Loucy (cell line): Measurements from ENCODE around the gene TCEAL1.

ENCODE experiments used
- H2AFZ ChIP-seq: fragments of 200-600 bp; sonication (generic); 2 replicates; pipeline ENCODE4 v1.6.0; 2016; ENCODE audit warnings: antibody characterized with exemption, mild to moderate bottlenecking, low read length, moderate library complexity
- H3F3A ChIP-seq: fragments of 200-600 bp; 2 replicates; pipeline ENCODE4 v1.6.0; 2016; ENCODE audit warnings: antibody characterized with exemption, low read depth, mild to moderate bottlenecking
- H3K27me3 ChIP-seq: fragments of 200-600 bp; sonication (generic); 2 replicates; pipeline ENCODE4 v1.6.1; 2014; ENCODE audit warnings: low read length, mild to moderate bottlenecking; ENCODE audit not compliant: insufficient read depth, poor library complexity, severe bottlenecking
- H3K36me3 ChIP-seq: fragments of 200-600 bp; sonication (generic); 2 replicates; pipeline ENCODE4 v1.6.1; 2016; ENCODE audit warnings: low read length; ENCODE audit not compliant: insufficient read depth
- H3K4me1 ChIP-seq: fragments of 200-600 bp; sonication (generic); 2 replicates; pipeline ENCODE4 v1.5.1; 2014; ENCODE audit warnings: low read length, mild to moderate bottlenecking; ENCODE audit not compliant: insufficient read depth, poor library complexity, severe bottlenecking
- H3K4me2 ChIP-seq: fragments of 200-600 bp; sonication (generic); 2 replicates; pipeline ENCODE4 v1.6.0; 2014; ENCODE audit warnings: antibody characterized with exemption, low read length, low read depth, mild to moderate bottlenecking; ENCODE audit not compliant: poor library complexity, severe bottlenecking
- H3K4me3 ChIP-seq: fragments of 200-600 bp; sonication (generic); 2 replicates; pipeline ENCODE4 v1.5.1; 2014; ENCODE audit warnings: low read length, mild to moderate bottlenecking, mixed read lengths; ENCODE audit not compliant: poor library complexity, severe bottlenecking
- H3K79me2 ChIP-seq: fragments of 200-600 bp; sonication (generic); 2 replicates; pipeline ENCODE4 v1.6.1; 2014; ENCODE audit warnings: low read length; ENCODE audit not compliant: insufficient read depth
- H3K9ac ChIP-seq: fragments of 200-600 bp; sonication (generic); 2 replicates; pipeline ENCODE4 v1.6.0; 2014; ENCODE audit warnings: mild to moderate bottlenecking, low read depth, low read length, moderate library complexity; ENCODE audit not compliant: poor library complexity, severe bottlenecking
- H3K9me2 ChIP-seq: fragments of 200-600 bp; sonication (generic); replicated peaks from 2 replicates; pipeline ENCODE4 v1.6.1; 2016; ENCODE audit warnings: low read depth, low read length, mixed read lengths
- H3K9me3 ChIP-seq: fragments of 200-600 bp; sonication (generic); 2 replicates; pipeline ENCODE4 v1.6.1; 2014; ENCODE audit warnings: mild to moderate bottlenecking, antibody characterized with exemption, low read length, low read depth; ENCODE audit not compliant: insufficient read depth
- H4K20me1 ChIP-seq: fragments of 200-600 bp; sonication (generic); 2 replicates; pipeline ENCODE4 v1.6.0; 2014; ENCODE audit warnings: antibody characterized with exemption, low read length, mild to moderate bottlenecking; ENCODE audit not compliant: insufficient read depth, poor library complexity, severe bottlenecking
- EZH2phosphoT487 ChIP-seq: fragments of 200-600 bp; IDR thresholded peaks from 2 replicates; pipeline ENCODE4 v1.6.1; 2018; ENCODE audit warnings: antibody characterized with exemption, mild to moderate bottlenecking, moderate library complexity, borderline replicate concordance
- TF ChIP-seq, protein P1 (sequence below): fragments of 200-600 bp; sonication (generic); conservative IDR thresholded peaks from 2 replicates; pipeline ENCODE4 v1.5.1; 2014; ENCODE audit warnings: mild to moderate bottlenecking, antibody characterized with exemption, low read length

TCEAL1 gene

GRCh38 chrX:103674531-103675454 is 46.0 kb downstream of the TCEAL1 start:
- TF ChIP-seq, protein P1, sequence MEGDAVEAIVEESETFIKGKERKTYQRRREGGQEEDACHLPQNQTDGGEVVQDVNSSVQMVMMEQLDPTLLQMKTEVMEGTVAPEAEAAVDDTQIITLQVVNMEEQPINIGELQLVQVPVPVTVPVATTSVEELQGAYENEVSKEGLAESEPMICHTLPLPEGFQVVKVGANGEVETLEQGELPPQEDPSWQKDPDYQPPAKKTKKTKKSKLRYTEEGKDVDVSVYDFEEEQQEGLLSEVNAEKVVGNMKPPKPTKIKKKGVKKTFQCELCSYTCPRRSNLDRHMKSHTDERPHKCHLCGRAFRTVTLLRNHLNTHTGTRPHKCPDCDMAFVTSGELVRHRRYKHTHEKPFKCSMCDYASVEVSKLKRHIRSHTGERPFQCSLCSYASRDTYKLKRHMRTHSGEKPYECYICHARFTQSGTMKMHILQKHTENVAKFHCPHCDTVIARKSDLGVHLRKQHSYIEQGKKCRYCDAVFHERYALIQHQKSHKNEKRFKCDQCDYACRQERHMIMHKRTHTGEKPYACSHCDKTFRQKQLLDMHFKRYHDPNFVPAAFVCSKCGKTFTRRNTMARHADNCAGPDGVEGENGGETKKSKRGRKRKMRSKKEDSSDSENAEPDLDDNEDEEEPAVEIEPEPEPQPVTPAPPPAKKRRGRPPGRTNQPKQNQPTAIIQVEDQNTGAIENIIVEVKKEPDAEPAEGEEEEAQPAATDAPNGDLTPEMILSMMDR, result no peak
- no peak for TF ChIP-seq EZH2phosphoT487

DNA sequence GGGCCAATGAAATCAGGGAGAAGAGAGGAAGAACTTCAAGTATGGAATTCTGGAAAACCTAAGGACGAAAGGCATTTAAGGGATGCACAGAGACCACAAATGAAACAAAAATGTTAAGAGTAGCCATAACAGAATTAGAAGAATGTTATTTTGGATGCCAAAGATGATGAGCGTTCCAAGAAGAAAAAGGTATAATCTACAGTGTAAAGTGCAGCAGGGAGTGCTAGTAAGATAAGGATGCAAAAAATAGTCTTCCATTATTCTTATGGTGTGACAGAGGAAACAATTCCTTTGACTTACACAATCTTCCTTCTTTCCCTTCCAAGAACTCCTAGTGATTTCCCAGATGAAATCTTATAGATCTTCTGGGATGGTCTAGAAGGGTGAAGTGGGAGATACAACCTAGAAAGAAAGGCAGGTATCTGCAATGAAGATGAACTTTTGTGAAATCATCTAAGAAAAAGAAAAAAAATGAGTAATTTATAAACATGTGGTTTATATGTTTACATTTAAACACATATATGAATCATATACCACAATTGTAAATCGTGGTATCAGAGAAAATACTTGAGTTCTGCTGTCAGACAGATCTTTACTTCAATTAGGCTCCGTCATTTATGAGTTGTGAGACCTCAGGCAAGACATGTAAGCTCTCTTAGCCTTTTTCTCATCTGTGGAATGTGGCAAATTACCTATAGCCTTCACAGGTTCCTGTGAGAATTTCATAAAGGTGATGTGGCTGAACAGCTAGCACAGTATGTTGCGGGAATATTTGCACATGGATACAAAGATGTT is 49.6 kb downstream of the TCEAL1 start:
- peaks cover 20% of the 10 kb centered on the region for H3K79me2 ChIP-seq
- TF ChIP-seq EZH2phosphoT487, result no peak
- no peaks in the 10 kb centered on the region for H3K27me3 ChIP-seq
- no peak overlapping the region for H3K4me3 ChIP-seq
- no peaks in the 10 kb centered on the region for H3K9me3 ChIP-seq
- peaks cover 18% of the 10 kb centered on the region for H4K20me1 ChIP-seq
- H3K9ac ChIP-seq, result no peak overlapping the region
- H3F3A ChIP-seq, result no peaks in the 10 kb centered on the region
- H3K4me1 ChIP-seq, result no peaks in the 10 kb centered on the region
- H3K4me2 ChIP-seq, result no peak overlapping the region
- no peak overlapping the region for H2AFZ ChIP-seq
- H3K9me2 ChIP-seq, result no peaks in the 10 kb centered on the region
- peaks cover 48% of the 10 kb centered on the region; the same call in 1 of the 2 replicates for H3K36me3 ChIP-seq

More at GRCh38 chrX:103674531-103675454, 46.0 kb downstream of the TCEAL1 start:
- Histone ChIP-seq H3F3A (no peaks in the 10 kb centered on the region), H3K4me3 (no peak overlapping the region), H3K9ac (no peak overlapping the region), H3K4me1 (no peaks in the 10 kb centered on the region), H3K27me3 (no peaks in the 10 kb centered on the region), H2AFZ (no peak overlapping the region), H3K79me2 (no peaks in the 10 kb centered on the region), H4K20me1 (no peaks in the 10 kb centered on the region), H3K36me3 (peaks cover 34% of the 10 kb centered on the region; the same call in 1 of the 2 replicates), H3K4me2 (no peak overlapping the region), H3K9me3 (no peaks in the 10 kb centered on the region), H3K9me2 (no peaks in the 10 kb centered on the region)
